Right renal pelvis (tissue), 4 donors: ENCODE data around the gene BIRC6. TPM values are rescaled to one million over a fixed set of nuclear protein-coding genes. Genes with fewer than 3 reads are reported as not detected.
"Not testable (repeated sequence)": the region's sequence is repeated elsewhere in the genome, so short reads cannot be mapped to it uniquely, and the experiment has no call there.

ENCODE experiments used
- DNase-seq, 4 donors: peaks; one replicate each; pipeline ENCODE4 v3.0.0-alpha.2; 2013; ENCODE audit warnings: low read depth in 4 of 4, low spot score in 3 of 4, missing footprints in 1 of 4
- polyA plus RNA-seq, 4 donors: library from polyadenylated mRNA; unstranded; fragments of 120-200 nt; gene quantifications; one replicate each; pipeline ENCODE4 v1.2.1, GENCODE V29; 2013; ENCODE audit not compliant: insufficient read length in 4 of 4

BIRC6 gene
- polyA plus RNA-seq, 4 donors: 64.9 to 75.9 (median 71.1) TPM

DNA sequence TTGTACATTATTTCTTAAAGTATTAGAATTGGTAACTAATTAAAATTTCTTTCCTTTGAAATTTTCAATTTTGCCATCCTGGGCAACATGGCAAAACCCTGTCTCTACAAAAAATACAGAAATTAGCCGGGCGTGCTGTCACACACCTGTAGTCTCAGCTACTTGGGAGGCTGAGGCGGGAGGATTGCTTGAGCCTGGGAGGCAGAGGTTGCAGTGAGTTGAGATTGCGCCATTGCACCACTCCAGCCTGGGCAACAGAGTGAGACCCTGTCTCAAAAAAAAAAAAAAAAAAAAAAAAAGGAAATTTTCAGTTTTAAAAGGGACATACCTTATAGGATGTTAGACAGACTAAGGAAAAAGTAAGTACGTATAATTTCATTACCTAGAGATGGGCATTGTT, 14.1 kb downstream of the BIRC6 start:
- not testable (repeated sequence) for DNase-seq

DNA sequence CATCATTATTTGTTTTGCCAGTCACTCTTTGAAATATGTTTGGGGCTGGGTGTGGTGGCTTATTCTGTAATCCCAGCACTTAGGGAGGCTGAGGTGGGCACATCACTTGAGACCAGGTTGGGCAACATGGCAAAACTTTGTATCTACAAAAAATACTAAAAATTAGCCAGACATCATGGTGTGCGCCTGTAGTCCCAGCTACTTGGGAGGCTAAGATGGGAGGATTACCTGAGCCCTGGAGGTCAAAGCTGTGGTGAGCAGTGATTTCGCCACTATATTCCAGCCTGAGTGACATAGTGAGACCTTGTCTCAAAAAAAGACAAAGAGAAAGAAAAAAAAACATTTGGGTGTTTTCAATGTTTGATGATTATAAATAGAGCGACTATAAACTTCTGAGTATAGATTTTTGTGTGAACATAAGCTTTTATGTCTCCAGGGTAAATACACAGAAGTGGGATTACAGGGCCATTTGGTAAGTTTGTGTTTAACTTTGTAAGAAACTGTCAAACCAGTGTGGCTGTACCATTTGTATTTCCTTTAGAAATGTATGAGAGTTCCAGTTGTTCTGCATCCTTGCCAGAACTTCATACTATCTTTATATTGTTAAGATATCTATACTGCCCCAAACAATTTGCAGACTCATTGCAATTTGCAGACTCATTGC, 15.8 kb downstream of the BIRC6 start:
- no peak for DNase-seq

GRCh38 chr2:32375228-32375892, 18.5 kb downstream of the BIRC6 start:
- DNase-seq: no peak

GRCh38 chr2:32376756-32377155, 19.9 kb downstream of the BIRC6 start:
- DNase-seq: no peak

DNA sequence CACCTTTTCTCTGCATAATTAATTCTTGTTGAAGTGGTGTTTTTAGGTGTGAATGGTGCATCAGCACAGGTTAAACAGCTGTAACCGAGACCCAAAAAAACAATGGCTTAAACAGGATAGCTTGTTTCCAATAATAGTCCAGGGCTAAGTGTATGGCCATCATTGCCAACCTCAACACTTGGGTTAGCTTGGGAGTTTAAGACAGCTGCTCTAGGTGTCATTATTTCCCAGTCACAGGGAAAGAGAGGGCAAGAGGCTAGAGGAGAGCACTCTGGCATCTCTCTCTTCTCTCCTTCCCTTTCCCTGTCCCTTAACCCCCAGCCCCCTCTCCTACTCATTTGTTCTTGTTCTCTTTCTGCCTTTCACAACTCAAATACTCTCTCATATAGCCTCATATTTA, 21.1 kb downstream of the BIRC6 start:
- no peak for DNase-seq

- no peak for DNase-seq
Measured at GRCh38 chr2:32379352-32379751, 22.5 kb downstream of the BIRC6 start.

GRCh38 chr2:32383858-32384257, 27.0 kb downstream of the BIRC6 start:
- DNase-seq: no peak

GRCh38 chr2:32384529-32384928, 27.7 kb downstream of the BIRC6 start:
- DNase-seq: no peak

DNA sequence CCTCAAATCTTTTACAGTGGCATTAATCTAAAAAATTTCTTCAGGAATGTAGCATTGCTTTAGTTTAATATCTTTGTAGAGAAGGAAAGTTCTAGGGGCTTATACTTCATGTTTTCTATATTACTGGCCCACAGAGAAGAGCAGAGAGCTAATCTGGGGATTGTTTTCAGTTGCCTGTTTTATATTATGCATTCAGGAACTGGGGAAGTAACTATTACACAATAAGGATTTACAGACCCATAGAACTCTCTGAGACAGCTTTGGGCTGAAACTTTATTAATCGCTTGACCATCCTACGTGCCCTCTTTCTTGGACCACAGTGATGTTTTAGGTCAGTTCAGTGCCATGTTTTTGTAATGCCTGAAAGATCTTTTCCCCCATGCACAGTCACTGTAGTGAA, 29.9 kb downstream of the BIRC6 start:
- peak in 1 of 4 donors; percentile 8 for DNase-seq

DNA sequence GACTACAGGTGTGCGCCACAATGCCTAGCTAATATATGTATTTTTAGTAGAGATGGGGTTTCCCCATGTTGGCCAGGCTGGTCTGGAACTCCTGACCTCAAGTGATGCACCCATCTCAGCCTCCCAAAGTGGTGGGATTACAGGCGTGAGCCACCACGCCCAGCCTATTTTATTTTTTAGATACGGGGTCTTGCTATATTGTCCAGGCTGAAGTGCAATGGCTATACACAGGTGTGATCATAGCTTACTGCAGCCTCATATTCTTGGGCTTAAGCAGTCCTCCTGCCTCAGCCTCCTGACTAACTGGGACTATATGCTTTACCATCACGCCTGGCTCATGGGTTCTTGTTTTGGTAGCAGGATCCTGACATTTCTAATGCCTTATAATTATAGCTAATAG, 42.4 kb downstream of the BIRC6 start:
- DNase-seq: no peak

DNA sequence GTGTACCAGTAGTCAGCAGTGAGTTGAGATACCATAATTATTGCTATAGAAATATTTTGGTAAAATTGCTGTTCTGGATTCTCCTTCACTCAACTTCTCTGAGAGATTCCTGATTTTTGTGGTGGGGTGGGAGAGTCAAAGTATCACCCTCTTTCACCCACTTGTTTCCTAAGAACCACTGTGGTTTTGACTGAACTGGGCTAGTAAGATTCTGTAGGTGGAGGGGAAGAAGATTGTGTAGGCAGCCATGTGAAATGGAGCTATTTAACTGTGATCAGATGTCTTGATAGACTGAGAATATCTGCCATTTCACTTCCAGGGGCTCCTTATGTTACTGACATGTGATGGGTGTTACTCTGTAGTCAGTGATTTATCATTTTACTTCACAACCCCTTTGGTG, 45.3 kb downstream of the BIRC6 start:
- DNase-seq: no peak

DNA sequence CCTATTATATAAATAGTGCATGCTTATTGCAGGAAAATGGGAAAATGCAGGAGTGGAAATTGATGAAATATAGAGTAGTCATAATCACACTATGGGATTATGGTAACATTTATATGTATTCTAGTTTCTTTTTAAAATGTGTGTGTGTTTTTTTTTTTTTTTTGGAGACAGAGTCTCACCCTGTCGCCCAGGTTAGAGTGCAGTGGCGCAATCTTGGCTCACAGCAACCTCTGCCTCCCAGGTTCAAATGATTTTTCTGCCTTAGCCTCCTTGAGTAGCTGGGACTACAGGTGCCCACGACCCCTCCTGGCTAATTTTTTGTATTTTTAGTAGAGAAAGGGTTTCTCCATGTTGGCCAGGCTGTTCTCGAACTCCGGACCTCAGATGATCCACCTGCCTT, 47.0 kb downstream of the BIRC6 start:
- DNase-seq: no peak

DNA sequence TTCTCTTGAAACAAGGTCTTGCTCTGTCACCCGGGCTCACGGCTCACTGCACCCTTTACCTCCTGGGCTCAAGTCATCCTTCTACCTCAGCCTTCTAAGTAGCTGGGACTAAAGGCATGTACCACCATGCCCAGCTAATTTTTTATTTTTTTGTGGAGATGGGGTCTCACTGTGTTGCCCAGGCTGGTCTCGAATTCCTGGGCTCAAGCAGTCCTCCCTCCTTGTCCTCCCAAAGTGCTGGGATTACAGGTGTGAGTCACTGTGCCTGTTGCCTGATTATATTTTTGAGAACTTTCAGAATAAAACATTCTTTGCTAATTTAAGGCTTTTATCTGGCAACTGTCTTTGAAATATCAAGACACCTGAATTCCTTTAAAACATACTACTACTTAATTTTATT, 47.9 kb downstream of the BIRC6 start:
- no peak for DNase-seq

DNA sequence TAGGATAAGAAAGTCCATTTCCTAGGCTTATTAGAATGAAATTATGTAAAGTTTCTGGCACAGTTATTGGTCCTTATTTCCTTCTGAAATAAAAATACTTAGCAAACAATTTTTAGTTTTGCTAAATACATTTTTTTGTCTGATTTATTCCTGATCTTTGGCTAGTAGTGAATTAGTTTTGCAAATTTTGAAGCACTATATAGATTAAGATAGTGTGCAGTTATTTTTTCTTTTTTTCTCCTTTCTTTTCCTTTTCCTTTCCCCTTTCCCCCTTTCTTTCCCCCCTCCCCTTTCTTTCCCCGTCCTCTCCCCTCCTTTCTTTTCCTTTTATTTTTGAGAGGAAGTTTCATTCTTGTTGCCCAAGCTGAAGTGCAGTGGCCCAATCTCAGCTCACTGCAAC, 59.7 kb downstream of the BIRC6 start:
- no peak for DNase-seq

GRCh38 chr2:32417659-32418058, 60.8 kb downstream of the BIRC6 start:
- no peak for DNase-seq

DNA sequence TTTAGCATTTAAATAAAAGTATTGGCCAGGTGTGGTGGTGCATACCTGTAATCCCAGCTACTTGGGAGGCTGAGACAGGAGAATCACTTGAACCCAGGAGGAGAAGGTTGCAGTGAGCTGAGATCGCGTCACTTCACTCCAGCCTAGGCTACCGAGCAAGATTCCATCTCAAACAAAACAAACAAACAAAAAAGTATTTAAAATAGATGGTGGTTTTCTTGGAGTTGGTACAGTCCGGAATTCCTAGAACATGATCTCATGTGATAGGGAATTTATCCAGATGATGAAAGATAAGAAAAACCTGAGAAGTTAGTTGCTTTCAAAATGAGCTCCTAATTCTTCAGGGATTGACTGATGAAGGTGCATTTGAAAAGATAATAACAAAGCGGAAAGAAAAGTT, 62.0 kb downstream of the BIRC6 start:
- no peak for DNase-seq

- DNase-seq: no peak
Measured at GRCh38 chr2:32422133-32422532, 65.3 kb downstream of the BIRC6 start.

DNA sequence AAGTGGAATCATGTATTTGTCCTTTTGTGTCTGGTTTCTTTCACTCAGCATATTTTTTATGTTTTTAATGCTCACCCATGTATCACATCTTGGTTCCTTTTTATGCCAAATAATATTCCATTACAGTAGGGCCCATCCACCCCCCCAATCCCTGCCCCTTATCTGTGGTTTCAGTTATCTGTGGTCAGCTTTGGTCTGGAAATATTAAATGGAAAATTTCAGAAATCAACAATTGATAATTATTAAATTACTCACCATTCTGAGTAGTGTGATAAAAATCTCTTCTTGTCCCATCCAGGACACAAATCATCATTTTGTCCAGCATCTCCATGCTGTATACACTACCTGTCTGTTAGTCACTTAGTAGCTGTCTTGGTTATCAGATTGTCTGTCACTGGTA, 66.7 kb downstream of the BIRC6 start:
- no peak for DNase-seq

GRCh38 chr2:32424739-32425138, 67.9 kb downstream of the BIRC6 start:
- no peak for DNase-seq

DNA sequence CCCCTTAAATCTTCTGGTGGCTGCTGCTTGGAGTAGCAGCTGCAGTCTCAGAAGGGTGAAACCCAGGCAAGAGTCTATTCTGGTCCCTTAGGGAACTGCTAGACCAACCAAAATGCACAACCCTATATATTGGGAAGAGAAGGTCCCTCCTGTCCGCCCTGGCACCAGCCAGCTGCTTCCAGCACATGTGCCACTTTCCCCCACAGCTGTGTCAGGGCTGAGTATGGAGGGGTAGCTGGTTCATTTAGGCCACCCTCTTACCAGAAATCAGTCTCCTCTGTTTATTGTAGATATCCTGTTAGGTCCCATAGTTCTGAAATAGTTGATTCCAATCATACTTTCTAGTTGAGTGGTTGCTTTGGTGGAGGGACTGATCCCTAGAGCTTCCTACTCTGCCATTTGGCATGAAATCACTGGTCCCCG, 68.9 kb downstream of the BIRC6 start:
- no peak for DNase-seq

GRCh38 chr2:32427672-32428610, 71.1 kb downstream of the BIRC6 start:
- no peak for DNase-seq
